Activated CD4-positive, alpha-beta T cell treated with anti-CD3 and anti-CD28 coated beads for 1 hour (primary cell): Measurements from ENCODE around the gene TCF12.

ENCODE experiments used
- DNase-seq: peaks from one replicate; pipeline ENCODE4 v3.0.0-alpha.2; 2020

TCF12 gene

GRCh38 chr15:56918046-56918938, at the start of gene TCF12:
TCF12 (plus strand) TSS chr15:56918644; CDS start chr15:56919914, 1,270 bp downstream.
- peak; percentile 79 for DNase-seq

- no peak for DNase-seq
These were observed 48.9 kb upstream of the TCF12 start for GRCh38 chr15:56869573-56869972.

- DNase-seq = no peak
These were observed 47.3 kb upstream of the TCF12 start for GRCh38 chr15:56871185-56871584.

GRCh38 chr15:56871867-56872266, 46.6 kb upstream of the TCF12 start:
- DNase-seq = no peak

- no peak for DNase-seq
These were observed 41.0 kb upstream of the TCF12 start for GRCh38 chr15:56877255-56877970.

- DNase-seq = no peak
These were observed 38.9 kb upstream of the TCF12 start for GRCh38 chr15:56879502-56879901.

- DNase-seq = no peak
These were observed 35.4 kb upstream of the TCF12 start for GRCh38 chr15:56883088-56883487.

- DNase-seq = no peak
These were observed 32.0 kb upstream of the TCF12 start for GRCh38 chr15:56886363-56886931.

GRCh38 chr15:56886932-56887781, 31.3 kb upstream of the TCF12 start:
- peak; percentile 69 for DNase-seq

GRCh38 chr15:56887782-56888438, 30.5 kb upstream of the TCF12 start:
- DNase-seq = no peak

GRCh38 chr15:56890038-56890437, 28.4 kb upstream of the TCF12 start:
- no peak for DNase-seq

GRCh38 chr15:56891852-56892440, 26.5 kb upstream of the TCF12 start:
- DNase-seq = no peak

GRCh38 chr15:56892659-56893363, 25.6 kb upstream of the TCF12 start:
- DNase-seq = no peak

GRCh38 chr15:56893364-56893678, 25.1 kb upstream of the TCF12 start:
- DNase-seq = no peak

GRCh38 chr15:56894601-56895000, 23.8 kb upstream of the TCF12 start:
- DNase-seq = no peak

GRCh38 chr15:56901931-56902330, 16.5 kb upstream of the TCF12 start:
- no peak for DNase-seq

- DNase-seq = no peak
These were observed 11.7 kb upstream of the TCF12 start for GRCh38 chr15:56906766-56907165.

- DNase-seq = no peak
These were observed 7.6 kb upstream of the TCF12 start for GRCh38 chr15:56910801-56911200.

- DNase-seq = no peak
These were observed 5.2 kb upstream of the TCF12 start for GRCh38 chr15:56913241-56913640.

- DNase-seq = no peak
These were observed 4.8 kb upstream of the TCF12 start for GRCh38 chr15:56913670-56914069.

- DNase-seq = no peak
These were observed 2.6 kb upstream of the TCF12 start for GRCh38 chr15:56915888-56916287.
